SHP77 treated with DMSO at 0.1 percent for 48 hours (cell line): ENCODE results near the gene NFS1.
"Not testable (repeated sequence)": the region's sequence is repeated elsewhere in the genome, so short reads cannot be mapped to it uniquely, and the experiment has no call there.

Source experiments
- DNase-seq: peaks from one replicate; lab custom pipeline; 2025; lab: John Stamatoyannopoulos, UW

The NFS1 gene

DNA sequence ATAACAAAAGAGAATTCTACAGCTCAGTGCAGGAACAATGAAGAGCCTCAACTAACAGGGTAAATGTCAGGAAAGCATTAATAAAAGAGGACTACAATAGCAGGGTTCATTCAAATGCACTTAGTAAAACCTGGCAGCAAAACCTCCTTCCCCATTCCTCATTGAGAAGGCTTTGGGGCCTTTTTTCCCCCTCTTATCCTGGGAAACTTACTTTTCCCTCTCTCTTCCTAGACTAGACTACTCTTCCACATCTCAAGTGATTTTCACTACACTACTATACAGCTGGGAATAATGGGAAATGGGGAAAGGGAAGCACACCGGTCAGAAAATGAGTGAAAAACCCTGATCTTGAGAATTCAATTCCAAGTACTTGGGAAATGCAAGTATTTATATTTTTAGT is 10.1 kb upstream of the NFS1 start:
- no peak for DNase-seq

DNA sequence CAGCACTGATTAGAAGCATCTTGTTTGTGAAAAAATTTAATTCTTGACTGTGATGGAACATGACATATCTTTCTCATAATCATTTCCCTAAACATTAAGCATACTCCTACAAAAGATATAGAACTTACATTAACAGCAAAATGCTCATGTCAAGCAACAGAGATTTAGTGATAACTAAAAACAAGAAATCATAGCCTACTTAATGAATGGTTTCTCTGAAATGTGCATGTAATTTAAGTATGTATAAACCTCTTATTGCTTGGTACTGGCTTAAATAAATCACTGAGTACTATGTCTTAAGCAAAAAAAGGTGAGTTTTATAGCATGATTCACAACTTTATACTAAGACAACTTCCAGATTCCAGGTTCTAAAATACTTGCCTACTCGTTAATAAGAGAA is 9.3 kb upstream of the NFS1 start:
- DNase-seq: no peak

DNA sequence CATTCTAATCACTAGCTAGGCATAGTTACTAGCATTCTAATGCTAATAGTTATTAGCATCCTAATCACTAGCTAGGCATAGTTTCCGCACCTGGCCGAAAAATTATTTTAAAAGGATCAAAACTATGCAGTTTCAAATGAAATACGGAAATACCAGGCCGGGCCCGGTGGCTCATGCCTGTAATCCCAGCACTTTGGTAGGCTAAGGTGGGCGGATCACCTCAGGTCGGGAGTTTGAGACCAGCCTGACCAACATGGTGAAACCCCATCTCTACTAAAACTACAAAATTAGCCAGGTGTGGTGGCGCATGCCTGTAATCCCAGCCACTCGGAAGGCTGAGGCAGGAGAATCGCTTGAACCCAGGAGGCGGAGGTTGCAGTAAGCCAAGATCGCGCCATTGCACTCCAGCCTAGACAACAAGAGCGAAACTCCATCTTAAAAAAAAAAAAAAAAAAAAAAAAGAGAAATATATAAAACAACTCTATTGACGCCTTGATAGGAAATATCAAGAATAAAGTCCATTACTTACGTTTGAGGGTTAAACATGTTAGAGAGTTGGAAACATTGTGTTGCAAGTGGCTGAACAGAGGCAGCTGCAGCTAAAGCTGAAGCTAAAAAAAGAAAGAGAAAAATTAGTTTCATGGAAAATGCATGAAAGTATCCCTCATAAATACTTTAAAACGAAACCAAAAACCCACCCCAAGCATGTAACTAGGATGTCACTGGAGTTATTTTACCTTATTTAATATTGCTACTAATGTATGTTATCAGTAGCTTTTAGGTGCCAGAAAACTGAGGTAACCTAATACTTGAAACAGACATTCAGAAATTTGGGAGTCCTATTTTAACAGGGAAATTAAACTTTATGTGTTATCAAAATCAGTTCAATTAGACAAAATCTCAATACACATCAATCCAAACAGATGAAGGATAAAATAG is 7.7 kb upstream of the NFS1 start:
- DNase-seq: not testable (repeated sequence)

GRCh38 chr20:35705894-35706293 is 6.7 kb upstream of the NFS1 start:
- not testable (repeated sequence) for DNase-seq

GRCh38 chr20:35704514-35705261 is 5.5 kb upstream of the NFS1 start:
- no peak for DNase-seq

DNA sequence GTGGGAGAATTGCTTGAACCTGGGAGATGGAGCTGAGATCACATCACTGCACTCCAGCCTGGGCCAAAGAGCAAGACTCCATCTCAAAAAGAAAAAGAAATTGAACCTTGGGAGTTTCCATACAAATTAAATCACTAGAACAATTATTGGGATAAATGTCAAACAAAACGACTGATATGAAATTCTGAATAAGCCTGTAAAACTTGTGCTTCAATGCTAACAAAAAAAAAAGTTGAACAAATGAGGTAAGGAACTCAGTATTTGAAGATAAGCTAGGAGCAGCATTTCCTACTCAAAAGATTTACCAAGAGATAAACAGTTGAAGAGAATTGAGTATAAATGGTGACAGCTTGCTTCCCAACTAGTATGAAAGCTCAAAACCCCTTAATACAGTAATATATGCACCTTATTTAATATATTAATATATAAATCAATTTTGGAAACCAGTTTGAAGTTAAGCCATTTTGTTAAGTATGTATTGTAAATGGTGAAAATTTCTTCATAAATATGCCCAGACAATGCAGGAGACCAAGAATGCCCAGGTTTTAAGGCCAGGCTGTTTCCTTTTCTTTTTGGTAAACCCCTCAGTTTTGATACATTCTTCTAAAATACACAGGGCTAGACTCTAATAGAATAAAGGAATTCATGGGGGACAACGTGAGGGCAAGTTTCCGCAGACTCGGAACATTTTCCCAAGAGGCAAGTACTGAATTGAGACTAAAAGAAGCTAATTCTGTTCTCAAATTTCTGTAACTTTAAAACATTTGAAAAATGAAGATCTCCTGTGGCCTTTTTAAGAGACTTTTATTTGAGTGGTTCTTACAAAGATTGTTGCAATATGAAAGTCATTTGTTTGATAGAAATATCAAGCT is 3.9 kb upstream of the NFS1 start:
- no peak for DNase-seq

- no peak for DNase-seq
These were observed 3.1 kb upstream of the NFS1 start for GRCh38 chr20:35702051-35702823.

DNA sequence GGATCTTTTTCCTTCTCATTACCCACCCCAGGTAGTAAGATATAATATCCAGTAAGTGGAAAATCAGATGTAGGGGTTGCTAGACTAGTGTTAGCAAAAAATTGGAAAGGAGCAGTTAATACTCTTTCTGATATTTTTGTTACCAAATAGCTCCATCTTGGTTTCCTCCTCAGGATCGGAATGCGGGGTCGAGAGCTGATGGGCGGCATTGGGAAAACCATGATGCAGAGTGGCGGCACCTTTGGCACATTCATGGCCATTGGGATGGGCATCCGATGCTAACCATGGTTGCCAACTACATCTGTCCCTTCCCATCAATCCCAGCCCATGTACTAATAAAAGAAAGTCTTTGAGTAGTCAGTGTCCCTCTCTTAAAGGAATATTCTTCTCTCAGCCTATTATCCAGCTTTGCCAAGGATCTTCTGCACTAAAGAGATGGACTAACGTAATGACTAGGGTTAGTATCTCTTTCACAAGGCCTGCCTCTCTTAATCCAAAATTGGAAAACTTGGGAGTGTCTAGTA is 1.5 kb upstream of the NFS1 start:
- no peak for DNase-seq

GRCh38 chr20:35699957-35700624 is 939 bp upstream of the NFS1 start:
- no peak for DNase-seq

GRCh38 chr20:35698298-35699126 is 640 bp downstream of the NFS1 start:
- DNase-seq: no peak

DNA sequence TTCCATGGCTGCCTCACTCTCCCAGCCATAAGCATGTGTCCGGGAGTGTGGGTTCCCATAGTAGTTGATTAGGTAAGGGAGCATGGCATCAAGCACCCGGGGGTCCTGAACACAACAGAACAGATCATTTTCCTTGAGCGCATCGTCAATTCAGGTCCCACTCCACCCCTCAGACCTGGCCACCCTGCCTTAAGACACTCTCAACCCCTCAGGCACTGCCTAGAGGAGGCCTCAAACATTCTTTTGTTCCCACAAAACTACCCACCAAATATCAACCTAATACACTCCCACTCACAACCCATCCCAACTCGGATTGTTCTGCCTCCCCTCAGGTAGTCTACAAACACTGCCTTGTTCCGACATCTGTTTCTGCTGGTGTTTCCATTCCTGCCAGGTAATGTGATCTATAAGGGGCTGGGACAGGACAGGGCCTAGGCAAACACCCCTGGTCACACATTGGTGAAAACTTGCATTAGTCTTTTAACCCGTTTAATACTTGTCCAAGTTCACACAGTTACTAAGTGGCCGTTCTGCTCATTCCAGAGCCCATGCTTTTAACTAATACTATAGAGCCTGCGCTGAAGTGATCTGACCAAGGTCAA is 1.4 kb downstream of the NFS1 start:
- DNase-seq: no peak

DNA sequence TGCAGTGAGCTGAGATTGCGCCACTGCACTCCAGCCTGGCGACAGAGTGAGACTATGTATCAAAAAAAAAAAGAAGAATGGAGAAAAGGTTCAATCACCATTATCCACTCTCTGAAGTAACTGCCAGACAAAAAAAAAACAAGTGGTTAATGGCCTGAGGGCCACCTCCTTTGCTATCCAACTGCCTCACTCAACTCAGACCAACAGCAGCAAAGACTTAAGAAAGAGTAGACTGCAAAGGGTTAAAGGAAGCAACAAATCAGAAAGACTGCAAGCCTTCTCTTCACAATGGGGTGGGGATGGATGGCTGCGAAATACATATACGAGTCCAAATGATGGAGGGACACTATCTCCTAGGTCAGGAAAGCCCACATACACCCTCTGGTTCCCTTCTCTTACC is 3.2 kb downstream of the NFS1 start:
- DNase-seq: no peak

DNA sequence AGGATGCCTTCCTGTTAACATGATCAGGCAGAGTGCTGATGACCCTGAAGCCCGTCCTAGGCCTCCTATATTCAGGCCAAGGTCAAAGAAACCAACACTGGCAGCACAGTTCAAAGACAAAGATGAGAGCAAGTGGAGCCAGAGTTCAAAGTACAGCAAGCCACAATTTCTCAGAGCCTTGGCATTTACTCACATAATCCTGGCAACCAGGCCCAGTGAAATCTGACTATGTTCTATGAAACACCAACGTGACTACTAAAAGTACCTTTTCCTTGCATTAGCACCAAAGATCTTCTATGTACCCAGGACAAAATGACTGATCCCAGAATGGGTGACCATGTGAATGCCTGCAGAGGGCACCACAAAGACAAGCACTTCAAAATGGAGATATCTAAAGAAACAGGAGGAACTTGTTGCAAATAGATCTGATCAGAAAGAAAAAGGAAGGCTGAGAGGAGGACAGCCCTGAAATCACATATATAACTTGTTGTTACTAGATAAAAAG is 3.9 kb downstream of the NFS1 start:
- no peak for DNase-seq

GRCh38 chr20:35690265-35690664 is 8.9 kb downstream of the NFS1 start:
- no peak for DNase-seq

- not testable (repeated sequence) for DNase-seq
These were observed 12.3 kb downstream of the NFS1 start for GRCh38 chr20:35686872-35687271.

DNA sequence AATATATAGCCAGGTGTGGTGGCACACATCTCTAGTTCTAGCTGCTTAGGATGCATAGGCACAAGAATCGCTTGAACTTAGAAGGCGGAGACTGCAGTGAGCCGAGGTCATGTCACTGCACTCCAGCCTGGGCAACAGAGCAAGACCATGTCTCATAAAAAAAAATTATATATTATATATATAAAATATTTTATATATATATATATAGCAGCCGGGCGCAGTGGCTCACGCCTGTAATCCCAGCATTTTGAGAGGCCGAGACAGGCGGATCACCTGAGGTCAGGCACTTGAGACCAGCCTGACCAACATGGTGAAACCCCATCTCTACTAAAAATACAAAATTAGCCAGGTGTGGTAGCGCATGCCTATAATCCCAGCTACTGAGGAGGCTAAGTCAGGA is 13.8 kb downstream of the NFS1 start:
- not testable (repeated sequence) for DNase-seq

- DNase-seq: no peak
These were observed 17.2 kb downstream of the NFS1 start for GRCh38 chr20:35681960-35682359.

DNA sequence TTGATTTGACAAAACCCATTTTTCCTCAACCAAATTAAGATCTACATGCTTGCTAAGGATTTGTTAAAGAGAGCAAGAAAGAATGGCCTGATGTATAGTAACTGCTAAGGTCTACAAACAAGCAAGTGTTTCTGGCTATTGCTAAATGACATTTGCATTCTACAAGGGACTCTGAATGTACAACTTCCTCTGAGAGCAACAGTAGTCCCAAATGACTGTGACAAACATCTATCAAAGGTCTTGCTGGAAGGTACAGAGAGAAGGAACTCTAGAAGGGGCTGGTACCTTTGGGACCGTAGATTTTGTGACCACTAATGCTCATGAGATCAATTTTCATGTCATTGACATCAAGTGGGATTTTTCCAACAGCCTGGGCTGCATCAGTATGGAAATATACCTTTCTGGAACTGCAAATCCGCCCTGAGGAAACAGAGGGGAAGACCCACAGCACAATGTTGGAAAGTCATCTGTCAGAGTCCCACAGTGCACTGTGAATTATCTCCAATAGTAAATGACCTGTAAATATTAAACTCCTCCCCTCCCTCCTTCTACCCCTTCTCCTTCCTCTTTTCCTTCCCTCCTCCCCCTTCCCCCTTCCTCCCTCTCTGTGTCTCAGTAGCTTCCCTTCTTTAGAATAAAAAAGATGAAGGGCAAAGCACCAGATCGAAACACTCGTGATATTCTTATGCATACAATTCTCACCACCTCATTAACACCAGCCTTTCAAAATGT is 18.5 kb downstream of the NFS1 start:
- no peak for DNase-seq
